IPS-18a (cell line): Measurements from ENCODE around the gene CMKLR1.
A peak's percentile ranks its signal among the peaks of the same experiment; 100 is the strongest.

Experiments
- H3K27ac ChIP-seq: one replicate; pipeline ENCODE4 v1.5.1; 2013; ENCODE audit warnings: low read length
- H3K27me3 ChIP-seq: one replicate; pipeline ENCODE4 v1.6.1; 2013; ENCODE audit warnings: mild to moderate bottlenecking, low read length; ENCODE audit not compliant: control insufficient read depth, insufficient read depth
- H3K36me3 ChIP-seq: one replicate; pipeline ENCODE4 v1.6.1; 2013; ENCODE audit warnings: low read depth, low read length; ENCODE audit not compliant: control insufficient read depth
- H3K4me1 ChIP-seq: one replicate; pipeline ENCODE4 v1.6.1; 2013; ENCODE audit warnings: low read depth, low read length; ENCODE audit not compliant: control insufficient read depth
- H3K4me3 ChIP-seq: one replicate; pipeline ENCODE4 v1.5.1; 2013; ENCODE audit warnings: low read length
- H3K9ac ChIP-seq: one replicate; pipeline ENCODE4 v1.6.1; 2013; ENCODE audit warnings: mild to moderate bottlenecking, low read length, moderate library complexity
- H3K9me3 ChIP-seq: one replicate; pipeline ENCODE4 v1.6.1; 2013; ENCODE audit warnings: low read depth, low read length; ENCODE audit not compliant: control insufficient read depth

The CMKLR1 gene

DNA sequence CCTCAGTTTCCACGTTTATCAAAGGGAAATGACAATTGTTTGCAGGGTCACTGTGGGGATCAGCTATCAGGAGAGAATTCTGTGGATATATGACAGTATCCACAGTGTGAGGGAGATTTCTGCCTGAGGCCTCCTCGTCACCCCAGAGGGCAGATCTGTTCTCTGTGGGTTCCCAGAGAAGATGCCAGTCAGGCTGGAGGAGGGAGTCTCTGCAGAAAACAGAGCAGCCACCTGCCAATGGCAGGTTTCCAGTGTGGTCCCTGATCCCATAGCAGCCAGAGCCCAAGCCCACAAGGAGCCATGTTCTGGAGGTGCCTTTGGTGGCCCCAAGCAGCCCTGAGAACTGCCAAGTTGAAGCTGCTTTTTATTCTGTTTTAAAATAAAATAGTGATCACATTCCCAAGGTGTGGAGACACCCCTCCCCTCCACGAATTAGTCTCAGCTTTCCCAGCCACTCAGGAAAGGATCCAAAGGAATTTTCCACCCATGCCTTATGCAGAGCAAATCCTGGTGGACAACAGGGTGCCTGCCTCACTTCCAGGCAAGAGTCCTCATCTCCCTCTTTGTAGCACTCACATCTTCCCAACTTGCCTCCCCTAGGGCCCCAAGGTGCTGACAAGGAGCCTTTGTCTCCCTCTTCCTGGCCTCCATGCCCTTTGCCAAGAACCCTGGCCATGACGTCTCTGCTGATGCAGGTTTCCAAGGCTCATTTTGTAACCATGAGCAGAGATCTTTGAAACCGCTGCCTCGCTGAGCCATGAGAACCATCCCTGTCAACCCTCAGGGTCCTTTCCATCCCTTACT, 20.4 kb downstream of the CMKLR1 start:
- no peaks in the 10 kb centered on the region for H3K27me3 ChIP-seq
- H3K9ac ChIP-seq: no peak overlapping the region
- H3K4me1 ChIP-seq: peaks cover 35% of the 10 kb centered on the region
- H3K4me3 ChIP-seq: no peak overlapping the region
- no peaks in the 10 kb centered on the region for H3K36me3 ChIP-seq
- no peak overlapping the region for H3K27ac ChIP-seq
- H3K9me3 ChIP-seq: no peaks in the 10 kb centered on the region

DNA sequence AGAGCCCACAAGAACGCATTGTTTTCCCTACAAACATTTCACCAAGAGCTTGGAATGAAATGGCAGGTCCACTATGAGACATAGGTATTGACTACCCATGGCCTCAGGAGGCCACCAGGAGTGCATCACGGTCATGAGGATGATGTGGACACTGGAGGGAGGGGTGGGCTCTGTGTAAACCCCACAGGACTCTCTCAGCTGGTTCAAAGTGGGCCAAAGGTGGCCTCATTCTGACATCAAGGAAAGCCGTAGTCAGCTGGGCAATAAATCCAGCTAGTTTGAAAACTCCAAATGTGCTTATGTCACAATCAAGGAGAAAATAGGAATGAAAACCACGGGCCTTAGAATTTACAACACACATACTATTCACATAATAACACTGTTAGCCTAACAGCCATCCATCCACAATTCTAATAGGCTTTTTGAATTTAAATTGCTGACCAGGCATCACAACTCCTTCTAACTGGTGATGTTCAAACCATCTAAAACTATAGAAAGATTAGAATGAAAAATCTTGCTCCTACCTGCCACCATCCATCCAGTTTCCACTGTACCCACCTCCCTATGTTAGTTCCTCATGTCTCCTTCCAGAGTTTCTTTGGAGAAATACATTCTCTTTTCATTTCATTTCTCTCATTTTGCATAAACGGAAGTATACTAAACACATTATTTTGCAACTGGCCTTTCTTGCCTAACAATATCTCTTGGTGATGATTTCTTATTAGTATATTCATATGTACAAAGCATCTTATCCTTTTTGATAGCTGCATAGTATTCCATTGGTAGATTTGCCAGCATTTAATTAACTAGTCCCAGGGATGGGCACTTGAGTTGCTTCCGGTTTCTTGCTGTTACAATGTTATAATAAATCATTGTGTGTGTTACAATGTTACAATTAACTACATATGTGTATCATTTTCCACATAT, 21.5 kb downstream of the CMKLR1 start:
- Histone ChIP-seq H3K36me3 (no peaks in the 10 kb centered on the region), H3K4me3 (no peak overlapping the region), H3K27ac (no peak overlapping the region), H3K9me3 (no peaks in the 10 kb centered on the region), H3K4me1 (peaks cover 40% of the 10 kb centered on the region), H3K27me3 (no peaks in the 10 kb centered on the region), H3K9ac (no peak overlapping the region)

DNA sequence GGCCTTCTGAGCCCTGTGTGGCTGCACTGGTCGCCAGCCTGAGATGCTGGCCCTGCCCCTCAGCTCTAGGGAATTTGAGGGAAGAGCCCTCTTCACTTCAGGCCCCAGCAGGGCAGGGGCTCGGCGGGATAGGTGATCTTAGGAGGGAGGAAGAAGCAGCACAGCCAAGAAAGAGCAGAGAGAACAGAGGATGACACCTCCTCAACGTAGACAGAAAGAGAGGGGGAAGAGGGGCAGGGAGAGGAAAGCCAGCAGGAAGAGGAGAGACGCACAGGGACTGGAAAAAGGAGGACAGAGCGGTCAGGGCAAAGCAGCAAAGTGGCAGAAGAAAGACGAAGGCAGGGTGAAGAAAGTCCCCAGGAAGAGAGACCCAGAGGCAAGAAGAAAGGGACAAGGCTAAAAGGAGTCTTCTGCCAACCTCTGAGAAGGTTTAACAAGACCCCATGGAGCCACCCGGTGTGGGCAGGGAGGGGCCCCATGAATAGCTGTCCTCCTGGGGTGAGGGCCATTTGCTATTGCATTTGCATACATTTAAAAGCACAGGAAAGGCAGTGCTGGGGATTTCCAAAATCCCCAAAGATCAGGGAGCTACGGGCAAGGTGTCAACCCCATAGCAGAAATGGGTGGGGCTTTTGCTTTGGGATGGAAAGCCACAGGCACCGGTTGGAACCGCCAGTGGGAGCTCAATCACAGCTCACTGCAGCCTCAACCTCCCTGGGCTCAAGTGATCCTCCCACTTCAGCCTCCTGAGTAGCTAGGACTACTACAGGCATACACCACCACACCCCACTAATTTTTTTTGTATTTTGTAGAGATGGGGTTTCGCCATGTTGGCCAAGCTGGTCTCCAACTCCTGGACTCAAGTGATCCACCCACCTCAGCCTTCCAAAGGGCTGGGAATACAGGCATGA, 22.7 kb downstream of the CMKLR1 start:
- Histone ChIP-seq H3K9ac (peak overlapping the region; percentile 51), H3K4me3 (peak overlapping the region; percentile 35), H3K9me3 (no peaks in the 10 kb centered on the region), H3K36me3 (no peaks in the 10 kb centered on the region), H3K27ac (peak overlapping the region; percentile 89), H3K27me3 (no peaks in the 10 kb centered on the region), H3K4me1 (peaks cover 35% of the 10 kb centered on the region)

DNA sequence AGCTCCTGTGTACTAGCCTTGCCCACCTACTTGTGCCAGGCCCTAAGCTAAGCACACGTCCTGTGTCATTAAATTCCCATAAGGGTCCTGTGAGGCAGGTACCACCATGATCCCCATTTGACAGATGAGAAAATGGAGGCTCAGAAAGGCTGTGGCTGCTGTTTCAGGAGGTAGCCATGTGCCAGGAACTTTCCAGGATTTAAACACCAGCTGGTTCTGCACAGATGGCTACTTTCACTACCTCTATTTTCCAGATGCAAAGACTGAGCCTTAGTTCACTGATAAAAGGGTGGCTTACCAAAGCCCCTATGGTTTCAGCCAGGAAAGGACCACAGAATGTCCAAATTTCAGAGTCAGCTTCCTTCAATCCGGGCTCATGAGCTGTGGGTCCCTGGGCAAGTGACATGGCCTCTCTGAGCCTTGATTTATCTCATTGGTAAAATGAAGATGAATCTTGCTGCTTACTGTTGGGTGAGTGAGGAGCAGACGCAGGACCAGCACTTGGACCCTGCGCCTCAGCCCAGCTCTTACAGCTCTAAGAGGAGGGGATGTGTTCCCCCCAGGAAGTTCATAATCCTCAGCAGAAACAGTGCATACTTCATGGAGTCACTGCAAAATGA, 23.5 kb downstream of the CMKLR1 start:
- Histone ChIP-seq H3K27me3 (no peaks in the 10 kb centered on the region), H3K4me3 (peak overlapping the region; percentile 35), H3K36me3 (no peaks in the 10 kb centered on the region), H3K9ac (peak overlapping the region; percentile 51), H3K9me3 (no peaks in the 10 kb centered on the region), H3K27ac (peak overlapping the region; percentile 89), H3K4me1 (peaks cover 28% of the 10 kb centered on the region)

DNA sequence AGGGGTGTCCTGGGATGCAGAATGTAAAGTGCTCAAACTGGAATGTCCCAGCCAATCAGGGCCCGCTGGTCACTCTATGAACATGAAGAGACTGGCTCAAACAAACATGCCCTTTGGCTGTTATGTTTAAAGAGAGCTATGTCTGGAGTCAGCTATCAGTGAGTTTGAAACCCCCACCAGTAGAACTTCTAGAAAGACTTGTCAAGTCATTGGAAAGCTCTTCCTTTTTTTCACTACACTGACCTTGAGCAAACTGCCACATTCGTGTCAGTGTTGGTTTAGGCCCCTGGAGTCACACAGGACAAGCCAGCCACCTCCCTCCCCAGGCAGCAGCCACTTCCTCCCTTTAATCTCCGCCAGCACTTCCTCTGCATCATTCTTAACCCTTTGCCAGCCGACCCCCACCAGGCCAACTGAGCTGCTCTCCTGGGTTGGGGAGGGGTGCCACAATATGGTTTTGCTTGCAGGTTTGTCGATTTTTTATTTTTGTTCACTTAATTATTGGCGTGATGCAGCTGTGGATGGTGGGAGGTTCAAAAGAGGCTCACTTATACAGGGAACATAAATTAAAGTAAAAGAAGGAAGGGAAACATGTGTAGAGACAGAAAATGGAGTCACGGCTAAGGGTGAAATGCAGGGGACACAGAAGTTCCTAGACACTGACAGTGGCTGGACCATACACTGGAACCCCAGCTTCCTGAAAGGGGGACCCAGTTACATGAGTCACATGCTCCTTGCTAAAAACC, 25.3 kb downstream of the CMKLR1 start:
- Histone ChIP-seq H3K9ac (no peak overlapping the region), H3K4me1 (peaks cover 22% of the 10 kb centered on the region), H3K36me3 (no peaks in the 10 kb centered on the region), H3K27ac (no peak overlapping the region), H3K27me3 (no peaks in the 10 kb centered on the region), H3K9me3 (no peaks in the 10 kb centered on the region), H3K4me3 (no peak overlapping the region)

DNA sequence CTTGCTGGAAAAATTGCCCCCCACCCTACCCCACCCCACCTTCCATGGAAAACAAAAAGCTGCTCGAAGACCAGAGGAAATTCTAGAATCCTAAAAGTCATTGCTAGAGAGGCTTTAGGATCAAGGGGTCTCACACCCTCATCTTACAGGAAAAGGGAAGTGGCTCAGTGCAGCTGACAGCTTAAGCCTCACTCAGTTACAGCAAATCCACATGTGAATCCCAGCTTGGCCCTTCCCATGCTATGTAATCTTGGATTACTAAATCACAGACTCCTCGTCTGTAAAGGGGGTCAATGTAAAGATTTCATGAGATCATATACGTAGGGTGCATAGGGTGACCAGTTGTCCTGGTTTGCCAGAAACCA, 25.9 kb downstream of the CMKLR1 start:
- Histone ChIP-seq H3K27me3 (no peaks in the 10 kb centered on the region), H3K27ac (no peak overlapping the region), H3K36me3 (no peaks in the 10 kb centered on the region), H3K9me3 (no peaks in the 10 kb centered on the region), H3K4me3 (no peak overlapping the region), H3K4me1 (peaks cover 22% of the 10 kb centered on the region), H3K9ac (no peak overlapping the region)

DNA sequence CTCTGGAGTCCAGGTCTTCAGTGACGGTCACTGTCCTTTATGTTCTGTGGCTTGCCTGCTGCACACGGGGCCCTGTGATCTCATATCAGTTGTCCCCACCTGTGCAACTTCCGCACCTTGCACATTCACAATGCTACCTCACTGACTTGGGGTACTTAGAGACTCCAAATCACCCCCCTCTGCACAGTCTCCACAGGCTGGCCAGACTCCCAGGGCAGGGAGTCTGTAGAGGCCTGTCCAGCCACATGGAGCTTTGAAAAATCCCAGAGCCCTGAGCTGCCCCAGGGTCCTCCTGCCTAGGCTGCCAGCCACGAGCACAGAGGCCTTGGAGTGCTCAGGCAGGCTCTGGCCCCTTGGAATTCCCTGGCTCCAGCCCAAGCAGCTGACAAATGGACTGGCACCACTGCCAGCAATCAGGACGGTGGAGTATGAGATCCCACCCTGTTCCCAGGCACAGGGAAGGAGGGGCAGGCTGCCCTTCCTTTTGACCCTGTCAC, 26.4 kb downstream of the CMKLR1 start:
- no peak overlapping the region for H3K4me3 ChIP-seq
- no peaks in the 10 kb centered on the region for H3K36me3 ChIP-seq
- no peak overlapping the region for H3K27ac ChIP-seq
- no peaks in the 10 kb centered on the region for H3K9me3 ChIP-seq
- H3K27me3 ChIP-seq: no peaks in the 10 kb centered on the region
- H3K9ac ChIP-seq: no peak overlapping the region
- peaks cover 22% of the 10 kb centered on the region for H3K4me1 ChIP-seq

DNA sequence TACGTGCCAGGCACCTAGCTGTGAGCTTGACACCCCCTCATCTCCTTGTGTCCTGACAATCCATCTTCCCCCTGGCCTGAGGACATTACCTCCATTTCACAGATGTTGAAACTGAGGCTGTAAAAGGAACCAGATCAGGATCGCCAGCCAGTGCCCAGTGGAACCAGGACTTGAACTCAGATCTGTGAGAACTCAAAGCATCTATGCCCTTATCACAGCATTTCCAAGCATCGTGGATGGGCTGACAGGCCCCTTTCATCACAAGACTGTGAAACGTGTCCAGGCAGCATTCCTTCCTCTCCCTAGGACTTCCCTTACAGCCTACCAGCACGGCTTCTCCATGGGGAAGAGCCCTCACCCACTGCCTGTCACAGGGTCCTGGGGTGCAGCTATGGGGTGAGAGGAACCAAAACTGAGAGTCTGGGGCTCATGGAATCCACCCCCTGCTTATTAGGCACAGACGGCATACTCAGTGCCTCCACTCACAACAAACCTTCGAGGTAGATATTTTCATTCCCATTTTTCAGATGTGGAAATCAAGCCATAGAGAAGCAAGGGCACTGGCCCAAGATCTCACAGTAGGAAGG, 26.9 kb downstream of the CMKLR1 start:
- Histone ChIP-seq H3K27me3 (no peaks in the 10 kb centered on the region), H3K36me3 (no peaks in the 10 kb centered on the region), H3K4me3 (no peak overlapping the region), H3K9ac (no peak overlapping the region), H3K27ac (no peak overlapping the region), H3K9me3 (no peaks in the 10 kb centered on the region), H3K4me1 (peaks cover 22% of the 10 kb centered on the region)

DNA sequence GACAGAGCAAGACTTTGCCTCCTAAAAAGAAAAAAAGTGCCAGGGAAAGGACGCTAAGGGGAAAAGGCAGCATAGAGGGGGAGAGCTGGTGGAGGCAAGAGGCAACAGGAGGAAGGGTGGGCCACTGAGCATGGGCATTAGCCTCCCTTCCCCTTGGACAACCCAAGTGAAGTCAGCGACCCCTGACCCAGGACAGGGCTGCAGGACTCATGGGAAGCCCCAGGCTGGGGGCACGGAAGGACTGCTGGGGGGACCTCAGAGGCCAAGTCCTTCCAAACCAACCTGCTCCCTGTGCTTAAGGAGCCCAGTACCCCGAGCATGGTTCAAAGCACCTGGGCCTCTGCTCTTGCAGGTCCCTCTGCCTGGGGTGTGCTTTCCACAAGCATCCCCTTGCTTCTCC, 27.5 kb downstream of the CMKLR1 start:
- H3K4me3 ChIP-seq: no peak overlapping the region
- no peaks in the 10 kb centered on the region for H3K27me3 ChIP-seq
- no peaks in the 10 kb centered on the region for H3K36me3 ChIP-seq
- no peaks in the 10 kb centered on the region for H3K9me3 ChIP-seq
- H3K9ac ChIP-seq: no peak overlapping the region
- H3K27ac ChIP-seq: no peak overlapping the region
- peaks cover 21% of the 10 kb centered on the region for H3K4me1 ChIP-seq

DNA sequence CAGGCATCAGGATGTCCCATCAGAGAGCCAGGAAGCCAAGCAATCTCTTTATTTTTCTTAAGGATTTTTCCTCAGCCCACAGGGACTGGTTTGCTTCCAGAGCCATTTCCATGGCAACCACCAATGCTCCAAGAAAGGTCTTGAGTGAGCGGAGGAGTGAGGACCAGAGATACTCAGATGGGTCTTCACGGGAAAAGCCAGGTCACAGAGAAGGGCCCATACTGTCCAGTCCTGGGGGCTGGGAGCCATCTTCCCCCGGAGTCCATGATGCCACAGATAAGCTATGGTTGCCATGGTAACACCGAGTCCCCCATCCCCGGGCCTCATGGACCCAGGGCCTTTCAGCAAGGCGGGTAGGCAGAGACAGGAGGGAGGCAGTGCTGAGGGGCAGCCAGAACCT, 28.6 kb downstream of the CMKLR1 start:
- H3K4me3 ChIP-seq: no peak overlapping the region
- H3K36me3 ChIP-seq: no peaks in the 10 kb centered on the region
- H3K27ac ChIP-seq: no peak overlapping the region
- no peak overlapping the region for H3K9ac ChIP-seq
- H3K4me1 ChIP-seq: peaks cover 10% of the 10 kb centered on the region
- no peaks in the 10 kb centered on the region for H3K27me3 ChIP-seq
- H3K9me3 ChIP-seq: no peaks in the 10 kb centered on the region
